ENCODE results near the gene PCSK4. TPM values are rescaled to one million over a fixed set of nuclear protein-coding genes. Genes with fewer than 3 reads are reported as not detected.

PCSK4 gene
- total RNA-seq, 2 experiments from 2014 or later: 8.3 to 13.0 TPM

- no peak overlapping the region for H3K27ac ChIP-seq (ENCODE audit: low read depth, low read length, poor library complexity, severe bottlenecking)
- TF ChIP-seq EZH2phosphoT487 (IDR thresholded peaks at IDR 0.05; ENCODE audit: borderline replicate concordance, low read depth, low read length) (no peak), CTCF (conservative IDR thresholded peaks at IDR 0.05; ENCODE audit: low read length) (no peak)
- ChIA-PET CTCF (ENCODE audit: unreplicated experiment) (no interaction called here), POLR2A (no interaction called here)
- H2AFZ ChIP-seq (ENCODE audit: low read length): no peak overlapping the region
- no peaks in the 10 kb centered on the region for H3K9me2 ChIP-seq (ENCODE audit: insufficient read depth, low read length)
- H3K4me2 ChIP-seq (ENCODE audit: low read length): no peak overlapping the region
- no peaks in the 10 kb centered on the region for H4K20me1 ChIP-seq (ENCODE audit: insufficient read depth, low read length)
- H3K79me2 ChIP-seq (ENCODE audit: insufficient read depth, low read depth, low read length): no peaks in the 10 kb centered on the region
- intact Hi-C loops (cut with micrococcal nuclease; ENCODE audit: unreplicated experiment): no loop called here
- H3K4me3 ChIP-seq (ENCODE audit: low read depth, low read length, poor library complexity, severe bottlenecking): no peak overlapping the region
- no peaks in the 10 kb centered on the region for H3K36me3 ChIP-seq (ENCODE audit: insufficient read depth, low read length)
- no peaks in the 10 kb centered on the region for H3K9me3 ChIP-seq (ENCODE audit: low read length)
- BruUV-seq (replicated peaks): no TSS peak
- DNase-seq (ENCODE audit: low spot score): no peak
- H3K4me1 ChIP-seq (ENCODE audit: insufficient read depth, low read length, poor library complexity, severe bottlenecking): no peaks in the 10 kb centered on the region
These were observed 32.7 kb upstream of the PCSK4 start for GRCh38 chr19:1522838-1523237.

- intact Hi-C loops (cut with micrococcal nuclease; ENCODE audit: unreplicated experiment): no loop called here
- no peak overlapping the region for H3K4me2 ChIP-seq (ENCODE audit: low read length)
- no peaks in the 10 kb centered on the region for H3K9me2 ChIP-seq (ENCODE audit: insufficient read depth, low read length)
- no peaks in the 10 kb centered on the region for H3K4me1 ChIP-seq (ENCODE audit: insufficient read depth, low read length, poor library complexity, severe bottlenecking)
- H4K20me1 ChIP-seq (ENCODE audit: insufficient read depth, low read length): no peaks in the 10 kb centered on the region
- no peak overlapping the region for H3K4me3 ChIP-seq (ENCODE audit: low read depth, low read length, poor library complexity, severe bottlenecking)
- TF ChIP-seq CTCF (conservative IDR thresholded peaks at IDR 0.05; ENCODE audit: low read length) (no peak), EZH2phosphoT487 (IDR thresholded peaks at IDR 0.05; ENCODE audit: borderline replicate concordance, low read depth, low read length) (no peak)
- H3K79me2 ChIP-seq (ENCODE audit: insufficient read depth, low read depth, low read length): no peaks in the 10 kb centered on the region
- DNase-seq (ENCODE audit: low spot score): no peak
- H3K36me3 ChIP-seq (ENCODE audit: insufficient read depth, low read length): no peaks in the 10 kb centered on the region
- CTCF ChIA-PET (ENCODE audit: unreplicated experiment): no interaction called here
- no peak overlapping the region for H2AFZ ChIP-seq (ENCODE audit: low read length)
- POLR2A ChIA-PET: no interaction called here
- BruUV-seq (replicated peaks): no TSS peak
- H3K9me3 ChIP-seq (ENCODE audit: low read length): no peaks in the 10 kb centered on the region
- H3K27ac ChIP-seq (ENCODE audit: low read depth, low read length, poor library complexity, severe bottlenecking): no peak overlapping the region
These were observed 31.9 kb upstream of the PCSK4 start for GRCh38 chr19:1522061-1522460.

- POLR2A ChIA-PET: no interaction called here
- H3K4me3 ChIP-seq (ENCODE audit: low read depth, low read length, poor library complexity, severe bottlenecking): no peak overlapping the region
- H2AFZ ChIP-seq (ENCODE audit: low read length): no peak overlapping the region
- CTCF ChIA-PET (ENCODE audit: unreplicated experiment): no interaction called here
- DNase-seq (ENCODE audit: low spot score): no peak
- H3K4me2 ChIP-seq (ENCODE audit: low read length): no peak overlapping the region
- intact Hi-C loops (cut with micrococcal nuclease; ENCODE audit: unreplicated experiment): no loop called here
- TF ChIP-seq EZH2phosphoT487 (IDR thresholded peaks at IDR 0.05; ENCODE audit: borderline replicate concordance, low read depth, low read length): no peak
- TF ChIP-seq CTCF (conservative IDR thresholded peaks at IDR 0.05; ENCODE audit: low read length): no peak
- H3K4me1 ChIP-seq (ENCODE audit: insufficient read depth, low read length, poor library complexity, severe bottlenecking): no peaks in the 10 kb centered on the region
- no peaks in the 10 kb centered on the region for H3K79me2 ChIP-seq (ENCODE audit: insufficient read depth, low read depth, low read length)
- H3K9me2 ChIP-seq (ENCODE audit: insufficient read depth, low read length): no peaks in the 10 kb centered on the region
- H3K27ac ChIP-seq (ENCODE audit: low read depth, low read length, poor library complexity, severe bottlenecking): no peak overlapping the region
- no TSS peak for BruUV-seq (replicated peaks)
- no peaks in the 10 kb centered on the region for H3K36me3 ChIP-seq (ENCODE audit: insufficient read depth, low read length)
- no peaks in the 10 kb centered on the region for H3K9me3 ChIP-seq (ENCODE audit: low read length)
- no peaks in the 10 kb centered on the region for H4K20me1 ChIP-seq (ENCODE audit: insufficient read depth, low read length)
These were observed 31.5 kb upstream of the PCSK4 start for GRCh38 chr19:1521636-1522035.

Measured in OCI-LY7 (cell line).